Tibial nerve (tissue), 4 donors: ENCODE data around the gene MEGF8. TPM values are rescaled to one million over a fixed set of nuclear protein-coding genes. Genes with fewer than 3 reads are reported as not detected.
"Not testable (repeated sequence)": the region's sequence is repeated elsewhere in the genome, so short reads cannot be mapped to it uniquely, and the experiment has no call there.

Experiments used
- DNase-seq, 2 donors: peaks; one replicate each; pipeline ENCODE4 v3.0.0-alpha.2; 2019; ENCODE audit warnings: low spot score in 2 of 2
- H3K27ac ChIP-seq, 4 donors: fragments of 200-600 bp; sonication (generic) in 3 of 4; one replicate each; pipeline ENCODE4 v1.5.1; 2017 to 2019; ENCODE audit warnings: mild to moderate bottlenecking in 1 of 4
- H3K27me3 ChIP-seq, 2 donors: fragments of 200-600 bp; sonication (generic) in 1 of 2; one replicate each; pipeline versions ENCODE4 v1.5.1 to v1.6.0; 2017 to 2019
- H3K36me3 ChIP-seq, 3 donors: fragments of 200-600 bp; sonication (generic); one replicate each; pipeline ENCODE4 v1.5.1; 2018 to 2019
- H3K4me1 ChIP-seq, 4 donors: fragments of 200-600 bp; sonication (generic) in 3 of 4; one replicate each; pipeline ENCODE4 v1.5.1; 2017 to 2019
- H3K4me3 ChIP-seq, 4 donors: fragments of 200-600 bp; sonication (generic) in 3 of 4; one replicate each; pipeline ENCODE4 v1.5.1; 2017 to 2019; ENCODE audit warnings: mild to moderate bottlenecking in 1 of 4, moderate library complexity in 1 of 4
- H3K9me3 ChIP-seq, 4 donors: fragments of 200-600 bp; sonication (generic) in 3 of 4; one replicate each; pipeline ENCODE4 v1.5.1; 2017 to 2019
- CTCF ChIP-seq, 5 experiments: fragments of 200-600 bp in 3 of 5; fragments of 450-650 bp in 2 of 5; sonication (generic) in 3 of 5; IDR thresholded peaks; one replicate each; pipeline ENCODE4 v1.5.1; 2016 to 2019; ENCODE audit warnings: antibody characterized with exemption in 5 of 5, mild to moderate bottlenecking in 3 of 5, moderate library complexity in 2 of 5
- EP300 ChIP-seq, 2 donors: sonication (generic); formaldehyde crosslinking; IDR thresholded peaks; one replicate each; pipeline ENCODE4 v1.6.1; 2017; ENCODE audit warnings: antibody characterized with exemption in 2 of 2, mild to moderate bottlenecking in 1 of 2
- POLR2A ChIP-seq, 2 donors: fragments of 450-650 bp; IDR thresholded peaks; one replicate each; pipeline ENCODE4 v1.6.1; 2017; ENCODE audit warnings: antibody characterized with exemption in 2 of 2, mild to moderate bottlenecking in 2 of 2, moderate library complexity in 2 of 2
- WGBS, 2 donors: methylation state at CpG; one replicate each; pipeline ENCODE4 v1.1.5; 2018; 5-methylcytosine and 5-hydroxymethylcytosine counted together
- total RNA-seq, 4 donors: library from RNA; depleted of rRNA; stranded (reverse); fragments of >200 nt; gene quantifications; one replicate each; pipeline ENCODE4 v1.1.0, GENCODE V29; 2016

Gene MEGF8
- total RNA-seq, 4 donors from 2014 or later = 17.9 to 33.3 (median 22.4) TPM

GRCh38 chr19:42328106-42328505, 2.7 kb downstream of the MEGF8 start:
- Histone ChIP-seq H3K36me3 (no peaks in the 10 kb centered on the region), H3K27me3 (peaks cover 0 to 19% of the 10 kb centered on the region in 2 donors), H3K4me3 (no peak overlapping the region), H3K9me3 (no peaks in the 10 kb centered on the region), H3K27ac (no peak overlapping the region), H3K4me1 (peaks cover 0 to 75% (median 30%) of the 10 kb centered on the region in 4 donors)
- 50 to 59% methylated on average over 1 of the region's 1 CpG for WGBS, 2 donors
- TF ChIP-seq POLR2A (IDR thresholded peaks at IDR 0.05) (no peak), EP300 (IDR thresholded peaks at IDR 0.05) (no peak), CTCF (IDR thresholded peaks at IDR 0.05) (no peak)
- no peak for DNase-seq

GRCh38 chr19:42328854-42329253, 3.4 kb downstream of the MEGF8 start:
- no peak for DNase-seq
- TF ChIP-seq POLR2A (IDR thresholded peaks at IDR 0.05) (no peak), CTCF (IDR thresholded peaks at IDR 0.05) (no peak), EP300 (IDR thresholded peaks at IDR 0.05) (no peak)
- Histone ChIP-seq H3K27ac (peak overlapping the region in 2 of 4 donors; percentile 33 to 53), H3K36me3 (peaks cover 0 to 4% (median 0%) of the 10 kb centered on the region in 3 donors), H3K27me3 (peaks cover 0 to 12% of the 10 kb centered on the region in 2 donors), H3K9me3 (no peaks in the 10 kb centered on the region), H3K4me1 (peaks cover 0 to 72% (median 29%) of the 10 kb centered on the region in 4 donors), H3K4me3 (no peak overlapping the region)
- 72 to 77% methylated on average over 2 of the region's 2 CpGs for WGBS, 2 donors

GRCh38 chr19:42330241-42330711, 4.8 kb downstream of the MEGF8 start:
- WGBS, 2 donors = 3 to 4% methylated on average over 2 of the region's 2 CpGs
- TF ChIP-seq EP300 (IDR thresholded peaks at IDR 0.05) (no peak), CTCF (IDR thresholded peaks at IDR 0.05) (no peak), POLR2A (IDR thresholded peaks at IDR 0.05) (no peak)
- peak overlapping the region in 3 of 4 donors; percentile 15 to 53 (median 33) for H3K27ac ChIP-seq

GRCh38 chr19:42331333-42331732, 5.9 kb downstream of the MEGF8 start:
- Histone ChIP-seq H3K4me1 (peaks cover 0 to 68% (median 14%) of the 10 kb centered on the region in 4 donors), H3K27ac (peak overlapping the region in 2 of 4 donors; percentile 33 to 53), H3K36me3 (peaks cover 0 to 25% (median 0%) of the 10 kb centered on the region in 3 donors)
- not testable (repeated sequence) for H3K9me3 ChIP-seq, DNase-seq, H3K27me3 ChIP-seq, H3K4me3 ChIP-seq
- 28 to 58% methylated on average over 3 of the region's 3 CpGs for WGBS, 2 donors

More at GRCh38 chr19:42330241-42330711, 4.8 kb downstream of the MEGF8 start:
- H3K4me3 ChIP-seq = no peak overlapping the region
- peaks cover 0 to 72% (median 18%) of the 10 kb centered on the region in 4 donors for H3K4me1 ChIP-seq
- H3K9me3 ChIP-seq = no peaks in the 10 kb centered on the region
- no peaks in the 10 kb centered on the region for H3K27me3 ChIP-seq
- peaks cover 0 to 14% (median 0%) of the 10 kb centered on the region in 3 donors for H3K36me3 ChIP-seq
- peak; percentile 29 to 40 for DNase-seq

- Histone ChIP-seq H3K4me1 (peaks cover 0 to 61% (median 8%) of the 10 kb centered on the region in 4 donors), H3K9me3 (no peaks in the 10 kb centered on the region), H3K27me3 (no peaks in the 10 kb centered on the region), H3K4me3 (no peak overlapping the region), H3K36me3 (peaks cover 0 to 32% (median 0%) of the 10 kb centered on the region in 3 donors), H3K27ac (no peak overlapping the region)
- WGBS, 2 donors = 64 to 66% methylated on average over 6 of the region's 6 CpGs
- no peak for TF ChIP-seq POLR2A (IDR thresholded peaks at IDR 0.05)
- no peak for TF ChIP-seq CTCF (IDR thresholded peaks at IDR 0.05)
- TF ChIP-seq EP300 (IDR thresholded peaks at IDR 0.05) = no peak
- no peak for DNase-seq
Measured at GRCh38 chr19:42332059-42332458, 6.6 kb downstream of the MEGF8 start.
